ENCODE measurements around the gene FCN1. TPM values are rescaled to one million over a fixed set of nuclear protein-coding genes. Genes with fewer than 3 reads are reported as not detected.

FCN1 gene
- total and polyA plus RNA-seq, 2 donors (not counting 1 experiment from before 2014, with no cell fraction given), result not detected

DNA sequence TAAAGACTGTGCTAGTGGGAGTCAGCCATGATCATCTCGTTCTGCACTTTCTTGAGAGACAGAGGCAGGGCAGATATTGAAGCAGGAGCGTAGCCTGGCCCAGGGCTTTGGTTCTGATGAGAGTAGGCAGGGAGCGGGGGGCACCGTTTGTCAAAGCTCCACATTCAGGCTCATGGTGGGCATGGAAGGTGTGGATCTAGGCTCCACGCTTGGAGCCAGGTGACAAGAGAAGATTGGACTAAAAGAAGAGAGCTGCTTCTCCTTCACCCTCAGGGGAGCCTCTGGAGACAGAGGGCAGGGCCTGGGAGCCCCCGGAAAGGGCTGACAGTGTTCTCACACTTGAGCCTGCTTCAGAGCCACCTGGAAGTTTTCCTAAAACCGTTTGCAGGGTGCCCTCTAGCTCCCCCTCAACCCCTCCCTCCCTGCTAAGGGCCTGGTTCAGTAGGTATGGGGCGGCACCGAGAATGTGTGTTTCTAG, 61.8 kb downstream of the FCN1 start:
- Histone ChIP-seq H3K27ac (ENCODE audit: insufficient read depth, low read length) (no peak overlapping the region), H3K27me3 (ENCODE audit: control insufficient read depth, insufficient read depth, low read length) (peaks cover 2% of the 10 kb centered on the region), H3K9me3 (ENCODE audit: control insufficient read depth, insufficient read depth, low read depth, low read length) (no peaks in the 10 kb centered on the region), H3K4me2 (ENCODE audit: extremely low read depth, insufficient read depth, low read length) (no peak overlapping the region), H3K79me2 (ENCODE audit: control insufficient read depth, insufficient read depth, low read length) (no peaks in the 10 kb centered on the region), H4K20me1 (ENCODE audit: control insufficient read depth, extremely low read depth, insufficient read depth, low read length) (no peaks in the 10 kb centered on the region), H2AFZ (ENCODE audit: low read length) (no peak overlapping the region), H3K36me3 (ENCODE audit: control insufficient read depth, insufficient read depth, low read length) (no peaks in the 10 kb centered on the region), H3K9ac (ENCODE audit: insufficient read depth, low read length) (no peak overlapping the region), H3K4me3 (replicated peaks in 1 of 4; ENCODE audit: control extremely low read depth in 1 of 4, insufficient read depth in 1 of 4, low read depth in 3 of 4, low read length in 4 of 4) (no peak overlapping the region), H3K4me1 (ENCODE audit: control insufficient read depth, extremely low read depth, insufficient read depth, low read length) (no peaks in the 10 kb centered on the region)
- TF ChIP-seq, protein P1, sequence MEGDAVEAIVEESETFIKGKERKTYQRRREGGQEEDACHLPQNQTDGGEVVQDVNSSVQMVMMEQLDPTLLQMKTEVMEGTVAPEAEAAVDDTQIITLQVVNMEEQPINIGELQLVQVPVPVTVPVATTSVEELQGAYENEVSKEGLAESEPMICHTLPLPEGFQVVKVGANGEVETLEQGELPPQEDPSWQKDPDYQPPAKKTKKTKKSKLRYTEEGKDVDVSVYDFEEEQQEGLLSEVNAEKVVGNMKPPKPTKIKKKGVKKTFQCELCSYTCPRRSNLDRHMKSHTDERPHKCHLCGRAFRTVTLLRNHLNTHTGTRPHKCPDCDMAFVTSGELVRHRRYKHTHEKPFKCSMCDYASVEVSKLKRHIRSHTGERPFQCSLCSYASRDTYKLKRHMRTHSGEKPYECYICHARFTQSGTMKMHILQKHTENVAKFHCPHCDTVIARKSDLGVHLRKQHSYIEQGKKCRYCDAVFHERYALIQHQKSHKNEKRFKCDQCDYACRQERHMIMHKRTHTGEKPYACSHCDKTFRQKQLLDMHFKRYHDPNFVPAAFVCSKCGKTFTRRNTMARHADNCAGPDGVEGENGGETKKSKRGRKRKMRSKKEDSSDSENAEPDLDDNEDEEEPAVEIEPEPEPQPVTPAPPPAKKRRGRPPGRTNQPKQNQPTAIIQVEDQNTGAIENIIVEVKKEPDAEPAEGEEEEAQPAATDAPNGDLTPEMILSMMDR (conservative IDR thresholded peaks at IDR 0.05 in 1 of 2, IDR thresholded peaks at IDR 0.05 in 1 of 2; ENCODE audit: low read depth in 1 of 2, low read length in 2 of 2), result no peak
- TF ChIP-seq EZH2 (IDR thresholded peaks at IDR 0.05; ENCODE audit: low read length, missing control alignments), result no peak
- DNase-seq (ENCODE audit: low read depth in 2 of 2), result no peak

Other genes starting within 250 kb of the FCN1 start
- not detected in 2 replicates for gene FCN2, start 37.1 kb downstream of the FCN1 start, total RNA-seq
- gene FCN2, start 37.1 kb downstream of the FCN1 start, polyA plus RNA-seq, result not detected in 2 replicates
- 2.0 and 2.3 TPM in 2 replicates for gene OLFM1, start 169.8 kb upstream of the FCN1 start, total RNA-seq
- gene OLFM1, start 169.8 kb upstream of the FCN1 start, polyA plus RNA-seq, result 2.0 and 7.6 TPM in 2 replicates

Data from fibroblast of lung (primary cell).